ENCODE results near the gene OSBPL3. TPM values are rescaled to one million over a fixed set of nuclear protein-coding genes. Genes with fewer than 3 reads are reported as not detected.

Gene OSBPL3
- total RNA-seq, 1 experiment from 2014 or later: 9.2 TPM

DNA sequence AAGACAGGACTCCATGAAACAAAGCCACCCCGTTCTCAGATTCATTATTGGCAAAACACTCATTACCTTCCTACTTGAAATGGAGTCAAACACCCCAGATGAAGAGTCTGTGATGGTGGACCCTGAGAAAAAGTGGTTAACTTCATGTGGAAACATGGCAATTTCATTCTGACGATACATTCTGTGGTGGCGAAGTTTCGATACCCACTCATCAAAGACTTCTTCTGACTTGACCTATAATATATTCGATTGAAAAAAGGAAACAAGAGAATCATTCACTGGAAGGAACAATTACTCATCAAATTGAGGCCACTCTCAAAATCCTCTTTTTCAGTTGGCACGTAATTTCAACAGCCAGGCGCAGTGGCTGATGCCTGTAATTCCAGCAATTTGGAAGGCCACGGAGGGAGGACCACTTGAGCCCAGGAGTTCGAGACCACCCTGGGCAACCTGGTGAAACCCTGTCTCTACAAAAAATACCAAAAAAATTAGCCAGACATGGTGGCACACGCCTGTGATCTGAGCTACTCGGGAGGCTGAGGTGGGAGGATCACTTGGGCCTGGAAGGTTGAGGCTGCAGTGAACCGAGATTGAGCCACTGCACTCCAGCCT, 113.9 kb downstream of the OSBPL3 start:
- BruUV-seq (replicated peaks): no TSS peak
- Histone ChIP-seq H3K27me3 (ENCODE audit: control insufficient read depth, insufficient read depth, low read length) (no peaks in the 10 kb centered on the region), H3K4me3 (ENCODE audit: low read depth in 2 of 2, low read length in 2 of 2) (no peak overlapping the region), H3K27ac (ENCODE audit: low read length) (no peak overlapping the region), H3K9me3 (ENCODE audit: control insufficient read depth, insufficient read depth, low read depth, low read length) (no peaks in the 10 kb centered on the region), H3K36me3 (ENCODE audit: control insufficient read depth, insufficient read depth, low read length) (no peaks in the 10 kb centered on the region), H3K4me1 (ENCODE audit: control insufficient read depth, insufficient read depth, low read length) (no peaks in the 10 kb centered on the region)
- no peak for TF ChIP-seq SIN3A (IDR thresholded peaks at IDR 0.05; ENCODE audit: borderline replicate concordance, insufficient read depth, low read depth, low read length)
- TF ChIP-seq, protein P1, sequence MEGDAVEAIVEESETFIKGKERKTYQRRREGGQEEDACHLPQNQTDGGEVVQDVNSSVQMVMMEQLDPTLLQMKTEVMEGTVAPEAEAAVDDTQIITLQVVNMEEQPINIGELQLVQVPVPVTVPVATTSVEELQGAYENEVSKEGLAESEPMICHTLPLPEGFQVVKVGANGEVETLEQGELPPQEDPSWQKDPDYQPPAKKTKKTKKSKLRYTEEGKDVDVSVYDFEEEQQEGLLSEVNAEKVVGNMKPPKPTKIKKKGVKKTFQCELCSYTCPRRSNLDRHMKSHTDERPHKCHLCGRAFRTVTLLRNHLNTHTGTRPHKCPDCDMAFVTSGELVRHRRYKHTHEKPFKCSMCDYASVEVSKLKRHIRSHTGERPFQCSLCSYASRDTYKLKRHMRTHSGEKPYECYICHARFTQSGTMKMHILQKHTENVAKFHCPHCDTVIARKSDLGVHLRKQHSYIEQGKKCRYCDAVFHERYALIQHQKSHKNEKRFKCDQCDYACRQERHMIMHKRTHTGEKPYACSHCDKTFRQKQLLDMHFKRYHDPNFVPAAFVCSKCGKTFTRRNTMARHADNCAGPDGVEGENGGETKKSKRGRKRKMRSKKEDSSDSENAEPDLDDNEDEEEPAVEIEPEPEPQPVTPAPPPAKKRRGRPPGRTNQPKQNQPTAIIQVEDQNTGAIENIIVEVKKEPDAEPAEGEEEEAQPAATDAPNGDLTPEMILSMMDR (IDR thresholded peaks at IDR 0.05): no peak
- TF ChIP-seq POLR2AphosphoS5 (IDR thresholded peaks at IDR 0.05; ENCODE audit: low read depth, low read length): no peak
- TF ChIP-seq TCF7L2 (IDR thresholded peaks at IDR 0.05; ENCODE audit: low read depth, low read length): no peak
- TF ChIP-seq, protein P2, sequence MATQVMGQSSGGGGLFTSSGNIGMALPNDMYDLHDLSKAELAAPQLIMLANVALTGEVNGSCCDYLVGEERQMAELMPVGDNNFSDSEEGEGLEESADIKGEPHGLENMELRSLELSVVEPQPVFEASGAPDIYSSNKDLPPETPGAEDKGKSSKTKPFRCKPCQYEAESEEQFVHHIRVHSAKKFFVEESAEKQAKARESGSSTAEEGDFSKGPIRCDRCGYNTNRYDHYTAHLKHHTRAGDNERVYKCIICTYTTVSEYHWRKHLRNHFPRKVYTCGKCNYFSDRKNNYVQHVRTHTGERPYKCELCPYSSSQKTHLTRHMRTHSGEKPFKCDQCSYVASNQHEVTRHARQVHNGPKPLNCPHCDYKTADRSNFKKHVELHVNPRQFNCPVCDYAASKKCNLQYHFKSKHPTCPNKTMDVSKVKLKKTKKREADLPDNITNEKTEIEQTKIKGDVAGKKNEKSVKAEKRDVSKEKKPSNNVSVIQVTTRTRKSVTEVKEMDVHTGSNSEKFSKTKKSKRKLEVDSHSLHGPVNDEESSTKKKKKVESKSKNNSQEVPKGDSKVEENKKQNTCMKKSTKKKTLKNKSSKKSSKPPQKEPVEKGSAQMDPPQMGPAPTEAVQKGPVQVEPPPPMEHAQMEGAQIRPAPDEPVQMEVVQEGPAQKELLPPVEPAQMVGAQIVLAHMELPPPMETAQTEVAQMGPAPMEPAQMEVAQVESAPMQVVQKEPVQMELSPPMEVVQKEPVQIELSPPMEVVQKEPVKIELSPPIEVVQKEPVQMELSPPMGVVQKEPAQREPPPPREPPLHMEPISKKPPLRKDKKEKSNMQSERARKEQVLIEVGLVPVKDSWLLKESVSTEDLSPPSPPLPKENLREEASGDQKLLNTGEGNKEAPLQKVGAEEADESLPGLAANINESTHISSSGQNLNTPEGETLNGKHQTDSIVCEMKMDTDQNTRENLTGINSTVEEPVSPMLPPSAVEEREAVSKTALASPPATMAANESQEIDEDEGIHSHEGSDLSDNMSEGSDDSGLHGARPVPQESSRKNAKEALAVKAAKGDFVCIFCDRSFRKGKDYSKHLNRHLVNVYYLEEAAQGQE (IDR thresholded peaks at IDR 0.05; ENCODE audit: insufficient read depth in 1 of 2, low read depth in 2 of 2, low read length in 1 of 2): no peak
- intact Hi-C loops (cut with micrococcal nuclease; ENCODE audit: unreplicated experiment): no loop called here
- ATAC-seq (no peak), DNase-seq (ENCODE audit: low read depth, low spot score) (no peak)
- POLR2A ChIA-PET: no interaction called here
- in situ Hi-C loops (cut with HindIII; ENCODE audit: low pct_unique_long_range_greater_than_20kb, low sequenced_read_pairs): no loop called here
- CTCF ChIA-PET: no interaction called here

DNA sequence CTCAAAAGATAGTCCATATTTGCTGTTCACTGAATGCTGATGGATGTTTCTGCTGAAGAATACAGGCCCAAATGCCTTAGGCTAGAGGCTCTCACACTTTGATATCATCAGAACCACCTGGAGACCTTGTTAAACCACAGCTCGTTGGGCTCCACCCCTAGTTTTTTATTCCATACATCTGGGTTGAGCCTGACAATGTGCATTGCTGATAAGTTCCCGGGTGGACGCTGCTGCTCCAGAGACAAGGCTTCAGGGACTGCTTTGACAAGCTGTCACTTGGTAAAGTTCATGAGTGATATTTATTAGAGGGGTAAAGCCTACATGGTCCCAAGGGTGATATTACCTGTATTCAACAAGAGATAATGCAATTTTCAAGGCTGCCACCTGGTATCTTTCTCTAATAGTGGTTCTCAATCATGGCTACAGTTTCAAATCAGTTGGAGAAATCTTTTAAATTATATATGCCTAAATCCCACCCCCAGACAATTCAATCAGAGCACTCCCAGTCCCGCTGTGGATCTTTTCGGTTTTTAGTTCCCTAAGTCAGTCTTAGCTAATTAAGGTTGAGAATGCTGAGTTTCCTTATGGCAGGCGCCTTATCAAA, 115.7 kb downstream of the OSBPL3 start:
- Histone ChIP-seq H3K27ac (ENCODE audit: low read length) (no peak overlapping the region), H3K27me3 (ENCODE audit: control insufficient read depth, insufficient read depth, low read length) (no peaks in the 10 kb centered on the region), H3K4me1 (ENCODE audit: control insufficient read depth, insufficient read depth, low read length) (no peaks in the 10 kb centered on the region), H3K9me3 (ENCODE audit: control insufficient read depth, insufficient read depth, low read depth, low read length) (no peaks in the 10 kb centered on the region), H3K36me3 (ENCODE audit: control insufficient read depth, insufficient read depth, low read length) (no peaks in the 10 kb centered on the region), H3K4me3 (ENCODE audit: low read depth in 2 of 2, low read length in 2 of 2) (no peak overlapping the region)
- DNase-seq (ENCODE audit: low read depth, low spot score) (no peak), ATAC-seq (no peak)
- in situ Hi-C loops (cut with HindIII; ENCODE audit: low pct_unique_long_range_greater_than_20kb, low sequenced_read_pairs) (no loop called here), intact Hi-C loops (cut with micrococcal nuclease; ENCODE audit: unreplicated experiment) (no loop called here)
- BruUV-seq (replicated peaks): no TSS peak
- ChIA-PET CTCF (no interaction called here), POLR2A (no interaction called here)
- TF ChIP-seq, protein P2 (IDR thresholded peaks at IDR 0.05; ENCODE audit: insufficient read depth in 1 of 2, low read depth in 2 of 2, low read length in 1 of 2): no peak
- TF ChIP-seq POLR2AphosphoS5 (IDR thresholded peaks at IDR 0.05; ENCODE audit: low read depth, low read length) (no peak), TCF7L2 (IDR thresholded peaks at IDR 0.05; ENCODE audit: low read depth, low read length) (no peak), SIN3A (IDR thresholded peaks at IDR 0.05; ENCODE audit: borderline replicate concordance, insufficient read depth, low read depth, low read length) (no peak)
- TF ChIP-seq, protein P1 (IDR thresholded peaks at IDR 0.05): no peak

Measured in Panc1 (cell line).